GM19397 (cell line): Measurements from ENCODE around the gene TRMT2A.

Experiments
- ATAC-seq: cut with Tn5 transposase; IDR thresholded peaks from one replicate; pipeline ENCODE4 v1.9.1; 2021; ENCODE audit warnings: mild to moderate bottlenecking, moderate library complexity; ENCODE audit not compliant: unreplicated experiment

Gene TRMT2A

DNA sequence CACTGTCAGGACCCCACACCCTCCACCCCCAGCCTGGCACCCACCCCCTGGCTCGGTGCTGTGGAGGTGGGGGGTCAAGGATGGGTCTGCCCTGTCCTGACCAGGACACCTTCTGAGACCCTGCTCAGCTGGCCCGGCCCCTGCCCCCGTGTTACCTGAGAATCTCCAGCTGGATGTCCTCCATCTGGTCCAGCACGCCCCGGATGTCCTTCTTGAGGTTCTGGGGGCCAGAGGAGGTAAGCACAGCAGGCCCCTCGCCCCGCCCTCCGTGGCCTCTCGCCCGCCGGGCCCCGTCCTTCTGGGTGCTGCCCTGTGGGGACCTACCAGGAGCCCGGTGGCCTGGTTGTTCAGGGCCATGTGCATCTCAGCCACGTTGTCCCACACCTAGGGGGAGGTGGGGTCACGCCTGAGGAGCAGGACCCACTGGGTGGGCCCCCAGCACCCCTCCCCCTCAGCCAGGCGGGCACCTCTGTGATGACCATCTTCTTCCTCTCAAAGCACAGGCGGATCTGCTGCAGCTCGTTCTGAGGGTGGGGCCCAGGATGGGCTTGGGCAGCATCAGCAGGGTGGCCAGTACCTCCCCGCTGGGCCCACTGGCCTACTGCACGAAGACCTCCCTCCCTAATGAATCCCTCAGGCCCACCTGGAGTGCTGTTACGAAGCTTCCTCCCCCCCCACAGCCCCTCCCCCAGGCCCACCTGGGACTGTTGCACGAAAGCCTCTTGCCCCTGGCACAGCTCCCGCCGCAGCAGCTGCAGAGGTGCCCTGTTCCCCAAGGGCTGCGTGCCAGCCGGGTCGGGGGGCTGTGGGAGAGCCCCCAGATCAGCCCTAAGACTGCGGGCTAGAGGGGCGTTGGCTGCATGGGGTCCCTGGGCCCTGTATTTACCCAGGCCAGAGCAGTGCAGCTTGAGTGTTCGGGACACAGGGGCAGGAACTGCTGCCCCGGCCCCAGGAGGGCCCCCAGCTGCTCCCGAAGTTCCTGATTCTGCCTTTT, 32.5 kb upstream of the TRMT2A start:
- no peak for ATAC-seq

DNA sequence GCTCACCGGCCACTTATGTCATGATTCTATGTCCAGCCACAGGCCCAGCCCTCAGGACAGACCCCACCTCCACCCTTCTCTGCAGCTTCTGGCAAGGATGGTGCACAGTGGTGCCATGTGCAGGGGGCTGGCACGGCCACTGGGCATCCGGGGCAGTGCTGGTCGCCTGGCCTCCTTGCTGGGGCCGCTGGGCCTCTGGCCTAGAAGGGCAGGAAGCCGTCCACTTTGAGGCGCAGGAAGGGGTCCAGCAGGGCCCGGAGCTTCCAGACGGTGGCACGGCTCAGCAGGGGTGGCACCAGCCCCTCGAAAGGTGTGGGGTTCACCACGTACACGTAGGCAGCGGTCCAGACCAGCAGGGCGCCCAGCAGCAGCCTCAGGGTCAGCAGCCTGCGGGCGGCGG, 31.4 kb upstream of the TRMT2A start:
- no peak for ATAC-seq

DNA sequence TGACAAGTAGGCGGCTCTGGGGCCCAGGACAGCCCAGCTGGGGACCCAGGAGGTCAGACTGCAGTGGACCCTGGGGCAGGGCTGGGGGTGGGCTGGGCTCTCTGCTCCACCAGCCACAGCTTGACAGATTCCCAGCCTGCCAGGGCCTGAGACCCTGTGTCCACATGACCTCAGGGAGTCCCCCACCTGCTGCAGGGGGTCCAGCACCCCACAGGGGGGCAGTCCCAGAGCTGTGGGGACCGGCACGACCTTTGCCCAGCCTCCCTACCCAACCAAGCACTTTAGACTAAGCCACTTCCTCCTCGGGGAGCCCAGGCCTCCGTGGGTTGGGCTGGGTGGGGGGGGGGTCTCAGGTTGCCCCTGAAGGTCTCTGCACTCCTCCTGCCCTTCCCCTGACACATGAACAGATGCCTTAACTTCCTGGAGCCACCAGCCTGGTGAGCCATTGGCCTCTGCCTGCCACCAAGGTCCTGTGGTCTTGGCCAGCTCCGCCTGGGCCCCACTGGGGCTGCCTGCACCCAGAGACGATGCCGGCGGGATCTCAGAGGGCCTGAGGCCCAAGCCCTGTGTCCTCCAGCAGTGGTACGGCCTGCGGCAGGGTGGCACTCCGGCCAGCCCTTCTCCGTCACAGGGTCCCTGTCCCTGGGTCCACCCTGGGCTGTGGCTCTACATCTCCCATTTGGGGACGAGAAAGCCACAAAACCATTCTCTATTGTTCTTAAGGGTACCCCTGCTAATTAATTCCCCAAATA, 30.4 kb upstream of the TRMT2A start:
- no peak for ATAC-seq

DNA sequence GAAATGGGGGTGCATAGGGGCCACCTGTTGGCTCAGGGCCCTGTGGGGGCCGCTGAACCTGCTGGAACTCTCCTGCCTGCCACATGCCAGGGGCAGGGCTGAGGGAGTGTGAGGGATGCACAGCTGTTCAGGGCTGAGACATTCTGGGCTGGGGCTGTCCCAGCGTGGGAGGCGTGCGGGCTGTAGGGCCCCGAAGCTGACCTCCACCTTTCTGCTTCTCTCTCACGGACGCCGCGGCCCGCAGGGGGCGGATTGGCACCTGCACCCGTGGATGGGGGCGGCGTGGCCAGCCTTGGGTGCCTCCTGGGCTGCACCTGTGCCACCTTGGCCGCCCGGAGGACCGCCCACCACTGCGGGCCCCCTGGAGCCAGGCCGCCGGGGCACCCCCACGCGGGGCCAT, 29.8 kb upstream of the TRMT2A start:
- no peak for ATAC-seq

DNA sequence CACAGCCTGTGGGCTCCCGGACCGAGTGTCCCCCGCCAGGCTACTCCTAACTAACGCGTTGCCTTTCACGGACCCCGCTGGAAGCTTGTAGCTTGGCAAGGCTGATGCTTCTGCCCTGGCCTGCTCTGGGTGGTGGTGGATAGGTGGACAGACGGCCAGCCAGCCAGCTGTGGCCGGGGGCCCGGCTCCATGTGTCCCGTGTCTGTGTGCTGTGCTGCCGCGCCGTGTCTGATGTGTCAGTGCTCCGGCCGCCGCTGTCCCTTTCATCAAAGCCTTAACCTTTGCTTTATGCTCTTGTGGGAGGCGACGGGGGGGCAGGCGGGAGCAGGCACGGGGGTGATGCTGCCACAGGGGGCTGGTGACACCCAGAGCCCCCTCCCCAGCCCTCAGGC, 28.8 kb upstream of the TRMT2A start:
- no peak for ATAC-seq

DNA sequence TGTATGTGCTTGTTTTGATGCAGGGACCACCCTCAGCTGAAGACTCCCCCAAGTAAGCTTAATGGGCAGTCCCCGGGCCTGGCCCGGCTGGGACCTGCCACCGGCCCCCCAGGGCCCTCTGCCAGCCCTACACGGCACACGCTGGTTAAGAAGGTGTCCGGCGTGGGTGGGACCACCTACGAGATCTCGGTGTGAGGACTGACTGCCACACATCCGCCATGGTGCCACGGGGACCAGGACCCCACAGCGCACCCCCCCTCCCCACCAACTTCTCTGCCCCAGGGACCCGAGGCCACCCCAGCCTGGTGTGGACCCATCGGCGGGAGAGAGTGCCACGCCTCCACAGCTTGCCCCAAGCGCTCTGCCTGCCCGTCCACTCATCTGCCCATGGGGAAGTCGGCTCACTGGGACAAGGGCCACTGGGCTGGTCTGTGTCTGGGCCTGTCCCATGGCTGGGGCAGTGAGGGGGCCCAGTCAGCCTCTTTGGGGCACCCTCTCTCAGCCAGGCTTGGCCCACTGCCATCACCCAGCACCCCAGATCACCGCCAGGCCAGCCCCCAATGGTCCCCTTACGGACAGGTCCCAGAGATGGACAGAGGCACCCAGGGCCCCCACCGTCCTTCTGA, 28.3 kb upstream of the TRMT2A start:
- no peak for ATAC-seq

DNA sequence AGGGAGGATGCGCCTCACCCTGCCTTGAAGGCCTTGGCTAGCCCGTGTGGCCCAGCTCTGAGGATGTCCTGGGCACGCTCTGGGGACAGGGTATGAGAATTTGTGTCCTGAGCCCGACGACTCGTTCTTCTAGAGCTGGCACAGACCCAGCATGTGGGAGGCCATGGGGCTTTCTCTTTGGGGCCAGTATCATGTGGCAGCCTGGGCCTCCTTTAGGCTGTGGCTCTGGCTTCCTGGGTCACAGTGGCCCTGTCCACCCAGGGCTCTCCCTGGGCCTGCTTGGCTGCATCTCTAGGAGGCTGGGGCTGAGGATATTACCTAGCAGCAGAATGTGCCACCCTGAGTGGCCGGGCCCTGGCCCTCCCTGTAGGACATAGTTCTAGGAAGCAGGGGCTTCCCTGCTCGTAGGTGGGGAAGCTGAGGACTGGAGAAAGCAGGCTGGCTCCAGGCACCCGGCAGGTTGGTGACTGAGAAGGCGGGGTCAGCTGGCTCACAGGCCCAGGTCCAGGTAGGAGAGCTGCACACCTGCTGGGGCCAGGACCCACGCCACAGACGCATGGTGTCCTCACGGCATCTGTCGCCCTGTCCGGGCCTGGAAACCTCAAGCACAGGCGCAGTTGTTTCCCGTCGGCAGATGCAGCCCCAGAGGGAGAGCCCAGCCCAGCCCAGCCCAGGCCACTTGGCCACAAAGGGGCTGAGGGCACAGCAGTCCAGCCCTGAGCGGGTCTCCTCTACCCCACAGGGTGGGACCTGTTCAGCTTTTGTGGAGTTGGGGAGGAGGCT, 27.0 kb upstream of the TRMT2A start:
- ATAC-seq, result no peak

DNA sequence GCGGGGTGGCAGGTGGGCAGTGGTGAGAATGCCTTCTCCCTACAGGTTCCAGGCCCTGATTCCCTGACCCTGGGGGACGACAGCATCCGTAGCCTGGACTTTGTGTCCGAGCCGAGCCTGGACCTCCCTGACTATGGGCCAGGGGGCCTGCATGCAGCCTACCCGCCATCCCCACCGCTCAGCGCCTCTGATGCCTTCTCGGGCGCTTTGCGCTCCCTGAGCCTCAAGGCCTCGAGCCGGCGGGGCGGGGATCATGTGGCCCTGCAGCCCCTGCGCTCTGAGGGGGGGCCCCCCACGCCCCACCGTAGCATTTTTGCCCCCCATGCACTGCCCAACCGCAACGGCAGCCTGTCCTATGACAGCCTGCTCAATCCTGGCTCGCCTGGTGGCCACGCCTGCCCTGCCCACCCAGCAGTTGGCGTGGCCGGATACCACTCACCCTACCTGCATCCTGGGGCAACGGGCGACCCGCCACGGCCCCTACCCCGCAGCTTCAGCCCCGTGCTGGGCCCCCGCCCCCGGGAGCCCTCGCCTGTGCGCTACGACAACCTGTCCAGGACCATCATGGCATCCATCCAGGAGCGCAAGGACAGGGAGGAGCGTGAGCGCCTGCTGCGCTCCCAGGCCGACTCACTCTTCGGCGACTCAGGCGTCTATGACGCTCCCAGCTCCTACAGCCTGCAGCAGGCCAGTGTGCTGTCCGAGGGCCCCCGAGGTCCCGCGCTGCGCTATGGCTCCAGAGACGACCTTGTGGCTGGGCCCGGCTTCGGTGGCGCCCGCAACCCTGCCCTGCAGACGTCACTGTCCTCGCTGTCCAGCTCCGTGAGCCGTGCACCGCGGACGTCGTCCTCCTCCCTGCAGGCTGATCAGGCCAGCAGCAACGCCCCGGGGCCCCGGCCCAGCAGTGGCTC, 25.9 kb upstream of the TRMT2A start:
- no peak for ATAC-seq

DNA sequence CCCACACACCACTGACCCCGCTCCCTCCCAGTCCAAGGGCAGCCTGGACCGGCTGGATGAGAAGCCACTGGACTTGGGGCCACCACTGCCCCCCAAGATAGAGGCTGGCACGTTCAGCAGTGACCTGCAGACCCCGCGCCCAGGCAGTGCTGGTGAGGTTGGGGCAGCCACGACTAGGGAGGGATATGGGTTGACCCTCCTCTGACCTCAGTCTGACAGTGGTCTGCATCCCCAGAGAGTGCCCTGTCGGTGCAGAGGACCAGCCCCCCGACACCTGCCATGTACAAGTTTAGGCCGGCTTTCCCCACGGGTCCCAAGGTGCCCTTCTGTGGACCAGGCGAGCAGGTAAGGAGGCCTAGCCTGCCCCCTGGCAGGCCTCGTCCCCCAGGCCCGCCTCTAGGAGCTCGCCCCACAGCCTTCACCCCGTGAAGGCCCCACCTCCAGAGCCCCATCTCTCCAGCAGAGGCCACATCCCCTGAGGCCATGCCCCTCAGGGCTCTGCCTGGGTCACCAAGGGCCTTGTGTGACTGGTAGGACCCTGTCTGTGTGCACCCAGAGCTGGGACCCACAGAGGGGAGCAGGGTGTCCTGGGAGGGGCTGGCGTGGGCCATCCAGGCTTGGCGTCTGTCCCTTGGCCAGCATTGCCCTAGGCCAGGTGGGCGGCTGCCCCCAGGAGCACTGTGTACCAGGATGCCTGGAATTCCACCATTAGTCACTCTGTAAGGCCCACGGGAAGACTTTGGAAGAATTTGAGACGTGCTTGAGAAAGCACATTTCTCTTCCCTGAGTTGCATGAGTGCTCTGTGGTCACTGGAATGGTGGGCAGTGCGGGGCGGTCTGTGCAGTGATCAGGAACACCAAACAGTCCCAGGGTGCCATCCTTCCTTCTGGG, 24.4 kb upstream of the TRMT2A start:
- ATAC-seq, result no peak

DNA sequence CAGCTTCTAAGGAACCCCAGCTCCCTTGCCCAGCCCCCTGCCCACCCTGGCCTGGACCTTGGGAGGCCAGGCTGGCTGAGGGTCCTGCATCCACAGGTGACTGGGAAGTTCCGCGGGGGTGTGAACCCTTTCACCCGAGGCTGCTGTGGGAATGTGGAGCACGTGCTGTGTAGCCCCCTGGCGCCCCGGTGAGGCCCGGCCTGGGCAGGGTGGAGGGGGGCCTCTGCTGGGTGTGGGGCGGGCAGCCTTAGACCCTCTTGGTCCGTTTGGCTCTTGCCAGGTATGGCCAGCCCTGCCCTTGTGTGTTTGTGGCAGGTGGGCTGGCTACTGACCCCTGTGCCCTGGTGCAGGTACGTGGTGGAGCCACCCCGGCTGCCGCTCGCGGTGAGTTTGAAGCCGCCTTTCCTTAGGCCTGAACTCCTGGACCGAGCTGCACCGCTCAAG, 23.5 kb upstream of the TRMT2A start:
- ATAC-seq, result no peak

DNA sequence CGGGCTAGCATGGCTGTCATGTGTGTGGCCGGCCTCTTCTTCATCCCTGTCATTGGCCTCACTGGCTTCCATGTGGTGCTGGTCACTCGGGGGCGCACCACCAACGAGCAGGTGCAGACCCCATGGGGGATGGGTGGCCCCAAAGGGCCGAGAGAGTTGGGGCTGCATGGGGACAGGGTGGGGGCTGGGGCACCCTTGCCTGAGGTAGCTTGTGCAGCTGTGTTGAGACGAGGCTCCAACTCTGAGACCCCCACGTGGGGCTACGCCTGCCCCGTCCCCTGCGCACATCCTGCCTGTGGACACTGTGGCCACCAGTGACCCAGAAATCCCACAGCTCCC, 23.1 kb upstream of the TRMT2A start:
- ATAC-seq, result no peak

DNA sequence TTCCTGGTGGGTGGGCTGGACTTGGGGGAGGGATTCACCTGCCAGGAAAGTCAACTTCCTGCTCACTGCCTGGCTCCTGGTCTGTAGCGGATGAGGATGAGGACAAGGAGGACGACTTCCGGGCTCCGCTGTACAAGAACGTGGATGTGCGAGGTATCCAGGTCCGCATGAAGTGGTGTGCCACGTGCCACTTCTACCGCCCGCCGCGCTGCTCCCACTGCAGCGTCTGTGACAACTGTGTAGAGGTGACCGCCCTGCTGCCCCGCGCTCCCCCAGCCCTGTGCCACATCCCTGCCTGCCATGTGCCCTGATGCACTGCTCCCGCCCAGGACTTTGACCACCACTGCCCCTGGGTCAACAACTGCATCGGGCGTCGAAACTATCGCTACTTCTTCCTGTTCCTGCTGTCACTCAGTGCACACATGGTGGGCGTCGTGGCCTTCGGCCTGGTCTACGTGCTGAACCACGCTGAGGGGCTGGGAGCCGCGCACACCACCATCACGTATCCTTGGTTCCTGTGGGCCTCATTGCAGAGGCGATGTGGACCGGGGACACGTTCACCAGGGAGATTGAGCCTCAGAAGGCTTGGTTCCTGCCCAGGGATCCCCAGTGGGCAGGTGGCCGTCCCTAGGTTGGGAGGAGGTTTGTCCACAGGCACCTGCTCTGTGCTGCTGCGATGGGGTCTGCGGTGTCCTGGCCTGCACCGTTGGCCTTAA, 22.5 kb upstream of the TRMT2A start:
- no peak for ATAC-seq

DNA sequence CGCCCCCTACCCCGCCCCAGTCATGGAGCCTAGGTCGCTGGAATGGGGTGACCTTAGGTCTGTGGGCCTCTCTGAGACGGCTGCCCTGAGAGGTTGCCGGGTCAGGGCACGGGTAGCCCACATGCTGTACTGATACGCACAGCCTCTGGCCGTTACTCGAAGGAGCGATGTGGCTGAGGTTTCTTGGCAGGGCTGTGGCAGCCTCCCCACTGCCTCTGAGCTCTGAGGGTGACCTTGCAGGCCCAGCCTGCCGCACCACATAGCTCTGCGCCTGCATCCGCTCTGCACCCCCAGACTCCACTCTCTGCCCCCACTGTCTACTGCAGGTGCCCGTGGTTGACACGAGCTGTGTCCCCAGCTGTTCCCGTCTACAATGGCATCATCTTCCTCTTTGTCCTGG, 21.8 kb upstream of the TRMT2A start:
- no peak for ATAC-seq

DNA sequence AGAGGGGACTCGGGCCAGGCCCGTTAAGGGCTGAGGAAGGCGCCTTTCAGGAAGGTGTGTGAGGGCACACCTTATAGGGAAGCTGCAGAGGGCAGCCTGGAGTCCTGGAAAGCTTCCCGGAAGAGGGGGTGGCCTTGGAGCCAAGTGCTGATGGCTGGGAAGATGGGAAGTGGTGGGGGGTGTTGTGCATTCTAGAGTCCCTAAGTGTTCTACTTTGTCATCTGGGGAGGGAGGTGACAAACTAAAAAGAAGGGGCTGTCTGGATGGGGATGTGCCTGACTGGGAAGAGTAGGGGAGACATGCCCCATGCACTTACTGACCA, 21.4 kb upstream of the TRMT2A start:
- ATAC-seq, result no peak

DNA sequence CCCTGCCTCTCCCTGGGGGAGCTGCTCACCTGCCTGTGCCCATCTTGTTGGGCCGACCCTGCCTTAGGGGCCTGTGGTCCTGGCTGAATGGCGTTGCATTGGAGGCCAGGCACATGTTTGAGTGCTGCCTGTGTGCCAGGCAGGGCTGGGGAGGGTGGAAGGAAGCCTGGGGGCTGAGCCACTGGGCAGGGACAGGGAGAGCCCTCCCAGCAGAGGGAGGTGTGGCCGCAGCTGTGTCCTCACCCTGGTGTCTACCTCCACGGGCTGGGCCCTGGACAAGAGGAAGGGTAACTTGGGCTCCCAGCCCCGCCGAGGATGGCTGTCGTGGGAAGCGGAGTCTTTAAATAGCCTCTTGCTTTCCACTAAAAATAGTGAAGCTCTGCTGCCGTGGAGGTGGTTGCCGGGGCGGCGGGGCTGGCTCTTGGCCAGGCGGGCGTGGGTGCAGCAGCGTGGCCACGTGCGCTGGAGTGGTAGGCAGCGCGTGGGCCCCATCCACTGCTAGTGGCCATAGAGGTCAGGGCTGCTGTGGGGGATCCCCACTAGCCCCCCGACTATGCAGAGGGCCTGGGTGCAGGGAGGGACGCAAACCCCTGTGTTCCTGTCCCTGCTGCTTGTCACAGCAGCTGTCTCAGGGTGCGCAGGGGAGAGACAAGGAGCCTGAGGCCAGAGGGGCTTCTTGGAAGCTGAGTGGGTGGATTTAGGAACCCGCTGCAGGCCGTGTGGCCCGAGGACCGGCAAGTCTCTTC, 20.8 kb upstream of the TRMT2A start:
- ATAC-seq, result no peak

DNA sequence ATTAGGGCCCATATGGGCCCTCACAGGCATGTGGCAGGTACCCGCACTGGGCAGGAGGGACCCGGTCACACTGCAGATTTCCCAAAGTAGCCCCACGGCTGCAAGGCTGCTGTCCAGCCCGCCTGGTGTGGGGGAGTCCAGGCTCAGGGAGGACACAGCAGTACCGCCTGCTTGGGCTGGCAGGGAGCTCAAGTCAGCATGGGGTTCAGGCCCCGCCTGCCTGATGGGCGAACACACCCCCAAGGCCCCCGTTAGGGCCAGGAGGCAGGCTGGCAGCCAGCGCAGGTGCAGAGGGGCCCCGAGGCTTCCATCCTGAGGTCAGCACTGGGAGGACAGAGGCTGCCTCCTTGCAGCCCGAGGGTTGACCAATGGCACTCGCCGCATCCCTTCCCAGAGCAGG, 20.1 kb upstream of the TRMT2A start:
- no peak for ATAC-seq

DNA sequence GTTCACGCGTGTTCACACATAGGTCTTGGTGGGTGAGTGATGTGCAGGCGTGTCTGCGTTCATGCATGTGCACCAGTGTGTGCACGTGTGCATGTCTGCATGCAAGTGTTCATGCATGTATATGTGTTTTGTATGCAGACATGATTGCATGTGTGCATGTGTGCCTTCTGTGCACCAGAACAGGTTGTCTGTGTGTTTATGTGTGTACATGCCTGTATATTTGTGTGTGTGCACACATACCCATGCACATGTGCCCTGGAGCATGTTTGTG, 19.5 kb upstream of the TRMT2A start:
- no peak for ATAC-seq
